ENCODE measurements around the gene DDX24. TPM values are rescaled to one million over a fixed set of nuclear protein-coding genes. Genes with fewer than 3 reads are reported as not detected.

The DDX24 gene
- total RNA-seq, 1 experiment from 2014 or later = 217 TPM

DNA sequence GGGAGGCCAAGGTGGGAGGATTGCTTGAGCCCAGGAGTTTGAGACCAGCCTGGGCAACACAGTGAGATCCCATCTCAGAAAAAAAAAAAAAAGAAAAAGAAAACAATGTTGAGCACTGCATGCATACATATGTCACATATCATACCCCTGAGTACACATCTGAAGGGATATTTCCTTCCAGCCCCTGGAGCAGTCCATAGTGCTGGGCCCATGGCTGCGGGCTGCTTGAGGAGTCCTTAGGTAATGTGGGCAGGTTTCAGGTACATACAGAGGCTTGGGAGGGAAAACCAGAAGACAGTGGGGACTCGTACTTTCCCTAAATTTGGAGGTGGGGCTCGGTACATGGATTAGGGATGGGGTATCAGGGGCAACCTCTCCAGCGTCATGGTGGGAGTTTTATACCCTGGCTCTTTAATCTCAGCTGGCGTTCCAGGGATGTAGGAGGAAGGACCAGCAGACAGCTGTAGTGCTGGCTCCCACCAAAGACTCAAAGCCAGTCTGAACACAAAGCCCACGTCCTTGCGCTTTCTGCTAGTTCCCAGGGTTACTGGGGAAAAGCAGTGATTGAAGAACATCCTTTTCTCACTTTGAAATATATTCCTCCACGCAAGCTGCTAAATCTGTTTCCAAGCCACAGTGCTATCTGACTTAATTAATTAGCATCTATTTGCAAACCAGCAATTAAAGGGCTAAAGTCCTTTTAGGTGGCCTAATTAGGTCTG lies 49.7 kb downstream of the DDX24 start:
- H3K4me2 ChIP-seq (ENCODE audit: low read depth, low read length, poor library complexity, severe bottlenecking) = no peak overlapping the region
- no peak for DNase-seq

DNA sequence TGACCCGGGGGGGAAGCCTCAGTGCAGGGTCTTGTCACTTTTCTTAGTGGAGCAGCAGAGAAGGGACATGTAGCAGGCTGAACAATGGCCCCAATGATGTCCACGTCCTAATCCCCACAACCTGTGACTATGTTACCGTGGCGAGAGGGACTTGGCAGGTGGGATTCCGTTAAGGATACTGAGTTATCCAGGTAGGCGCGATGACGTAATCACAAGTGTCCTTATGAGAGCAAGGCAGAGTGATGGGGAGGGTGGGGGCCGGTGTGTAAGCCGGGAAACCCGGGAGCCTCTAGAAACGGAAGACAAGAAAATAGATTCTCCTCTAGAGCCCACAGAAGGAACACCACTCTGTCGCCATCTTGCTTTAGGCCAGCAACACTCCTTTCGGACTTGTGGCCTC lies 50.4 kb downstream of the DDX24 start:
- no peak overlapping the region for H2AFZ ChIP-seq (ENCODE audit: low read length)
- no peaks in the 10 kb centered on the region for H4K20me1 ChIP-seq (ENCODE audit: insufficient read depth, low read depth, low read length)
- H3K79me2 ChIP-seq (ENCODE audit: low read length) = no peaks in the 10 kb centered on the region
- no peaks in the 10 kb centered on the region for H3K36me3 ChIP-seq (ENCODE audit: insufficient read depth, low read length)
- no peak overlapping the region for H3K4me2 ChIP-seq (ENCODE audit: low read depth, low read length, poor library complexity, severe bottlenecking)
- H3K4me1 ChIP-seq (ENCODE audit: low read length) = no peaks in the 10 kb centered on the region
- H3K9me3 ChIP-seq (ENCODE audit: low read length) = no peaks in the 10 kb centered on the region
- no peak overlapping the region for H3K9ac ChIP-seq (ENCODE audit: low read length)
- no peak overlapping the region for H3K27ac ChIP-seq (ENCODE audit: low read length)
- DNase-seq = no peak
- no peak overlapping the region for H3K4me3 ChIP-seq (ENCODE audit: low read length)
- H3K9me2 ChIP-seq (replicated peaks; ENCODE audit: insufficient read depth, low read length) = no peaks in the 10 kb centered on the region
- no peaks in the 10 kb centered on the region for H3K27me3 ChIP-seq (ENCODE audit: low read length)

More for the DNA sequence above, 49.7 kb downstream of the DDX24 start:
- H3K9me3 ChIP-seq (ENCODE audit: low read length) = no peaks in the 10 kb centered on the region
- H3K79me2 ChIP-seq (ENCODE audit: low read length) = no peaks in the 10 kb centered on the region
- H3K9me2 ChIP-seq (replicated peaks; ENCODE audit: insufficient read depth, low read length) = no peaks in the 10 kb centered on the region
- H3K4me3 ChIP-seq (ENCODE audit: low read length) = no peak overlapping the region
- H3K4me1 ChIP-seq (ENCODE audit: low read length) = no peaks in the 10 kb centered on the region
- no peak overlapping the region for H3K27ac ChIP-seq (ENCODE audit: low read length)
- H4K20me1 ChIP-seq (ENCODE audit: insufficient read depth, low read depth, low read length) = no peaks in the 10 kb centered on the region
- H3K9ac ChIP-seq (ENCODE audit: low read length) = no peak overlapping the region
- no peaks in the 10 kb centered on the region for H3K27me3 ChIP-seq (ENCODE audit: low read length)
- H2AFZ ChIP-seq (ENCODE audit: low read length) = no peak overlapping the region
- H3K36me3 ChIP-seq (ENCODE audit: insufficient read depth, low read length) = no peaks in the 10 kb centered on the region

DNA sequence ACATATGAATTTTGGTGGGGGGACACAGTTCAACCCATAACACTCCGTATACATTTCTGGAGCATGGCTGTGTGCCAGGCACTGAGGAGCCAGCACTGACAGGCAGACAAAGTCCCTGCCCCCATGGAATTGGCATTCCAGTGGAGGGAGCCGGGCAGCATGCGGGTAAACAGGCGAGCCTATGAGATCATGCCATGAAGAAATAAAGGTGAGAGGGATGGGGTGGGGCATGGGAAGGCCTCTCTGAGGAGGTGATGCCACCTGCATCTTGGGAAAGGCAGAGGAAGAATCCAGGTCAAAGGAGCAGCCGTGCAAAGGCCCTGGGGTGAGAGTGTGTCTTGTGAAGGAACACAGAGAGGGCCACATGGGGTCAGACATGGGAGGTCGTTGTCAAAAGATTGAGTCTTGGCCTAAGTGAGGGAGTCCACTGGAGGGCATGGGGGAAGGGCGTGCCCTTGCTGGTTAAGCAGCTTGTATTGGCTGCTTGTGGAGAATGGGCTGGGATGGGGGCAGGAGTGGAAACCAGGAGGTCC lies 51.3 kb downstream of the DDX24 start:
- H3K36me3 ChIP-seq (ENCODE audit: insufficient read depth, low read length) = no peaks in the 10 kb centered on the region
- no peaks in the 10 kb centered on the region for H3K27me3 ChIP-seq (ENCODE audit: low read length)
- no peak overlapping the region for H3K27ac ChIP-seq (ENCODE audit: low read length)
- H3K4me3 ChIP-seq (ENCODE audit: low read length) = no peak overlapping the region
- no peak overlapping the region for H3K4me2 ChIP-seq (ENCODE audit: low read depth, low read length, poor library complexity, severe bottlenecking)
- H2AFZ ChIP-seq (ENCODE audit: low read length) = no peak overlapping the region
- no peaks in the 10 kb centered on the region for H4K20me1 ChIP-seq (ENCODE audit: insufficient read depth, low read depth, low read length)
- no peak overlapping the region for H3K9ac ChIP-seq (ENCODE audit: low read length)
- DNase-seq = no peak
- no peaks in the 10 kb centered on the region for H3K79me2 ChIP-seq (ENCODE audit: low read length)
- no peaks in the 10 kb centered on the region for H3K4me1 ChIP-seq (ENCODE audit: low read length)
- no peaks in the 10 kb centered on the region for H3K9me3 ChIP-seq (ENCODE audit: low read length)
- no peaks in the 10 kb centered on the region for H3K9me2 ChIP-seq (replicated peaks; ENCODE audit: insufficient read depth, low read length)

DNA sequence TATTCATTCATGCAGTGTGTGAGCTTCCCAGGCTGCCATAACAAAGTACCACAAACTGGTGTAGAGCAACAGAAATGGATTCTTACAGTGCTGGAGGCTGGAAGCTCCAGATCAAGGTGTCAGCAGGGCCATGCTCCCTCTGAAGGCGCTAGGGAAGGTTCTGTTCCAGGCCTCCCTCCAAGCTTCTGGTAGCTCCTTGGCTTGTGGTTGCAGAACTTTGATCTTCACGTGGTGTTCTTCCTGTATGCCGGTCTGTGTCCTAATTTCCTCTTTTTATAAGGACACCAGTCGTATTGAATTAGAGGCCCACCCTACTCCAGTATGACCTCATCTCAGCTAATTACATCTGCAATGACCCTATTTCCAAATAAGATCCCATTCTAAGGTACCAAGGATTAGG lies 51.7 kb downstream of the DDX24 start:
- Histone ChIP-seq H3K79me2 (ENCODE audit: low read length) (no peaks in the 10 kb centered on the region), H3K4me2 (ENCODE audit: low read depth, low read length, poor library complexity, severe bottlenecking) (no peak overlapping the region), H3K9ac (ENCODE audit: low read length) (no peak overlapping the region), H3K27ac (ENCODE audit: low read length) (no peak overlapping the region), H2AFZ (ENCODE audit: low read length) (no peak overlapping the region), H3K36me3 (ENCODE audit: insufficient read depth, low read length) (no peaks in the 10 kb centered on the region), H3K27me3 (ENCODE audit: low read length) (no peaks in the 10 kb centered on the region), H3K9me2 (replicated peaks; ENCODE audit: insufficient read depth, low read length) (no peaks in the 10 kb centered on the region), H4K20me1 (ENCODE audit: insufficient read depth, low read depth, low read length) (no peaks in the 10 kb centered on the region), H3K4me3 (ENCODE audit: low read length) (no peak overlapping the region), H3K9me3 (ENCODE audit: low read length) (no peaks in the 10 kb centered on the region), H3K4me1 (ENCODE audit: low read length) (no peaks in the 10 kb centered on the region)
- DNase-seq = no peak

DNA sequence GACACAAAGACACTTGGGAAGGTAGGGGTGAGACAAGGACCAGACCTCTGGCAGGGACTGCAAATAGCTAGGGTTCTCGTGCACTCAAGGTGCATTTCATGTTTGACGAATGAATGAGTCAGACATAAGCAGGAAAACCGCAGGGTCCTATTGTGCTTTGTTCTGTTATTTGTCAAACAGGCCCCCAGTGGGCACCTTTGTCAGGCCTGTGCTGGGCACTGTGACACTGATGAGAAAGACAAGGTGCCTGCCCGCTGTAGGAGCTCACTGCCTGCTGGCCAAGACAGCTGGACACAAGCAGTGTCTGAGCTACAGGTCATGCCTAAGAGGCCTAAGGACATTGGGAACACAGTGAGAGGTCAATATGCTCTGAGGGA lies 52.6 kb downstream of the DDX24 start:
- Histone ChIP-seq H3K9ac (ENCODE audit: low read length) (no peak overlapping the region), H3K36me3 (ENCODE audit: insufficient read depth, low read length) (no peaks in the 10 kb centered on the region), H3K27me3 (ENCODE audit: low read length) (no peaks in the 10 kb centered on the region), H3K4me2 (ENCODE audit: low read depth, low read length, poor library complexity, severe bottlenecking) (no peak overlapping the region), H3K9me2 (replicated peaks; ENCODE audit: insufficient read depth, low read length) (no peaks in the 10 kb centered on the region), H3K4me1 (ENCODE audit: low read length) (no peaks in the 10 kb centered on the region), H3K4me3 (ENCODE audit: low read length) (no peak overlapping the region), H3K79me2 (ENCODE audit: low read length) (no peaks in the 10 kb centered on the region), H4K20me1 (ENCODE audit: insufficient read depth, low read depth, low read length) (no peaks in the 10 kb centered on the region), H3K9me3 (ENCODE audit: low read length) (no peaks in the 10 kb centered on the region), H2AFZ (ENCODE audit: low read length) (no peak overlapping the region), H3K27ac (ENCODE audit: low read length) (no peak overlapping the region)
- DNase-seq = no peak

DNA sequence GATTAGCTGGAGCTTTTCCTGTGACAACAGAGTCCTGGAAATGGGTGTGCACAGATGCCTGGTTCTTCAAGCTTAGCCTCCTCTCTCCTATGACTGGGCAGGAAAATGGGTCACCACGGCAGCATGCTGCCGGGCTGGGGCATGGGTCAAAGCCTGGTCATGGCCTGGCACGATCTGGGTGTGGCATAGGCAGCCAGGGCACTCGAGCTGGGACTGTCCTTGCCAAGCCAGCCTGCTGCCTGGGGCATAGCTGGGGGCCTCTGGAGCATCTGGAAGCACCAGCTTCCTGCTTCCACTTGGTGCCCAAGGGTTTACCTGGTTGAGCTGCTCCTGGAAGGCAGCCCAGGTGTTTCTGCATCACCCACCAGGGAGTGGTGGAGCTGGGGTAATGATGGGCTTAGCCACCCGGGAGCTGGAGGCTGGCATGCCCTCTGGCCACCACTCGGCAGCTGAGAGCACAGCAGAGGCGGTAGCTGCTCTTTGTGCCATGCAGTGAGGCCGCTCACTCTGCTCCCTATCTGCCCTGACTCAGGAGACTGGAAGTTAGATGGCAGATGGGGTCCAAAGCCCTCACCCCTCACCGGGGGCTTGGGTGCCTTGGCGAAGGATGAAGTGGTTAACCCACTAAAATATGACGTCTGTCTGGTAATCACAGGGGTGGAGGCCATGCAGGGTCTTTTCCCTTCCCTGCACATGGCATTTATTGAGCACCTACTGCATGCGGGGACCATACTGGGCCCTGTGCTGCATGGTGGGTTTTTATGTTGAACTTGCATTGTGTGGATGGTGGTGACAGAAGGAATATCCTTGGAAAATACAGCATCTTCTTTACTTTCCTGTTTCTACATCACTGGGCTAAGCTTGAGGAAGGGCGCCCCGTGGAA lies 53.2 kb downstream of the DDX24 start:
- Histone ChIP-seq H3K9me3 (ENCODE audit: low read length) (no peaks in the 10 kb centered on the region), H3K27ac (ENCODE audit: low read length) (no peak overlapping the region), H4K20me1 (ENCODE audit: insufficient read depth, low read depth, low read length) (no peaks in the 10 kb centered on the region), H2AFZ (ENCODE audit: low read length) (no peak overlapping the region), H3K9me2 (replicated peaks; ENCODE audit: insufficient read depth, low read length) (no peaks in the 10 kb centered on the region), H3K9ac (ENCODE audit: low read length) (no peak overlapping the region), H3K27me3 (ENCODE audit: low read length) (no peaks in the 10 kb centered on the region), H3K4me2 (ENCODE audit: low read depth, low read length, poor library complexity, severe bottlenecking) (no peak overlapping the region), H3K36me3 (ENCODE audit: insufficient read depth, low read length) (no peaks in the 10 kb centered on the region), H3K4me1 (ENCODE audit: low read length) (no peaks in the 10 kb centered on the region), H3K79me2 (ENCODE audit: low read length) (no peaks in the 10 kb centered on the region), H3K4me3 (ENCODE audit: low read length) (no peak overlapping the region)
- no peak for DNase-seq

DNA sequence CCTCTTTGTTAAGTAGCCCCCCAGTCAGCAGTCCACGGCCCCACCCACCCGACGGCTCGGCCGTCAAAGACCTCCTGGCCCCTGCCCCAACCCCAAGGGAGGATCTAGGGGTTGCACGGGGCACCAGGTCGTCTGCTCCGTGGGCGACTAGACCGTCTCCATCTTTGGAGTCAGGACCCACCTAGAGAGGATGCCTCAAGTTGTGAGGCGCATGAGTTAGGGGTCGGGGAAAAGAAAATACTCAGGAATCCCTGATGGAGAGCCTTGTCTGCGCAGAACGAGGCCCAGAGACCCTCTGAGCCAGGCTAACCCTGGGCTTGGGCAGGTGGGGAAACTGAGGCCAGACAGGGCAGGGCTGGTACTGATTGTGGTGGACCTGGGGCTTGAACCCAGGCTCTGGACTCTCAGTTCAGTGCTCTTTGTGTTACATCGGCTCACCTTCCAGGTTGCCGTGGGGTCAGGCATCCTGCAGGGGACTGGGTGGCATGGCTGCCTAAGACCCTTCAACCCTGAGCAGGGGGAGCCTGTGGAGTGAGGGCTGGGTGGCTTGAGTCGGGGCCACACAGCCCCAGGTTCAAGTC lies 54.0 kb downstream of the DDX24 start:
- H3K4me3 ChIP-seq (ENCODE audit: low read length) = no peak overlapping the region
- no peaks in the 10 kb centered on the region for H3K9me3 ChIP-seq (ENCODE audit: low read length)
- no peak overlapping the region for H3K9ac ChIP-seq (ENCODE audit: low read length)
- DNase-seq = no peak
- H3K4me1 ChIP-seq (ENCODE audit: low read length) = no peaks in the 10 kb centered on the region
- H3K79me2 ChIP-seq (ENCODE audit: low read length) = no peaks in the 10 kb centered on the region
- no peaks in the 10 kb centered on the region for H4K20me1 ChIP-seq (ENCODE audit: insufficient read depth, low read depth, low read length)
- no peak overlapping the region for H3K27ac ChIP-seq (ENCODE audit: low read length)
- H3K9me2 ChIP-seq (replicated peaks; ENCODE audit: insufficient read depth, low read length) = no peaks in the 10 kb centered on the region
- H3K27me3 ChIP-seq (ENCODE audit: low read length) = no peaks in the 10 kb centered on the region
- no peak overlapping the region for H2AFZ ChIP-seq (ENCODE audit: low read length)
- no peak overlapping the region for H3K4me2 ChIP-seq (ENCODE audit: low read depth, low read length, poor library complexity, severe bottlenecking)
- no peaks in the 10 kb centered on the region for H3K36me3 ChIP-seq (ENCODE audit: insufficient read depth, low read length)

All from Karpas-422 (cell line).